HEK293T (cell line): ENCODE measurements around the gene NDUFB5.

Experiments used
- CTCF ChIA-PET: fragments of 350-600 bp; formaldehyde crosslinking; extraction: SDS; loops from one replicate; lab custom pipeline; 2021; ENCODE audit warnings: antibody characterized with exemption, inconsistent platforms; lab: Yijun Ruan, JAX
- POLR2A ChIA-PET: fragments of 350-600 bp; formaldehyde crosslinking; extraction: SDS; loops from one replicate; lab custom pipeline; 2020; ENCODE audit warnings: antibody characterized with exemption, inconsistent platforms; lab: Yijun Ruan, JAX
- DNase-seq: peaks from one replicate; pipeline ENCODE4 v3.0.0; 2012; ENCODE audit warnings: mixed read lengths; ENCODE audit errors: extremely low spot score
- ARNT ChIP-seq: fragments of 450-650 bp; IDR thresholded peaks from 2 replicates; pipeline ENCODE4 v1.6.1; 2017; ENCODE audit warnings: mild to moderate bottlenecking
- BHLHE40 ChIP-seq: fragments of 450-650 bp; IDR thresholded peaks from 2 replicates; pipeline ENCODE4 v1.6.1; 2016; ENCODE audit warnings: mild to moderate bottlenecking, moderate library complexity, borderline replicate concordance
- CTBP1 ChIP-seq: fragments of 450-650 bp; IDR thresholded peaks from 2 replicates; pipeline ENCODE4 v1.6.1; 2016; ENCODE audit warnings: borderline replicate concordance
- ELF4 ChIP-seq: fragments of 450-650 bp; IDR thresholded peaks from 2 replicates; pipeline ENCODE4 v1.6.1; 2017; ENCODE audit warnings: antibody characterized with exemption
- FOXA1 ChIP-seq: fragments of 450-650 bp; IDR thresholded peaks from 2 replicates; pipeline ENCODE4 v1.6.1; 2016; ENCODE audit warnings: mild to moderate bottlenecking
- FOXK2 ChIP-seq: fragments of 450-650 bp; IDR thresholded peaks from 2 replicates; pipeline ENCODE4 v1.6.1; 2016; ENCODE audit warnings: mild to moderate bottlenecking
- FOXM1 ChIP-seq: fragments of 450-650 bp; IDR thresholded peaks from 2 replicates; pipeline ENCODE4 v1.6.1; 2017; ENCODE audit warnings: mild to moderate bottlenecking, borderline replicate concordance
- HDGF ChIP-seq: fragments of 450-650 bp; IDR thresholded peaks from 2 replicates; pipeline ENCODE4 v1.6.1; 2017; ENCODE audit warnings: antibody characterized with exemption, borderline replicate concordance
- L3MBTL2 ChIP-seq: fragments of 450-650 bp; conservative IDR thresholded peaks from 2 replicates; pipeline ENCODE4 v1.6.1; 2016; ENCODE audit warnings: mild to moderate bottlenecking
- LEF1 ChIP-seq: fragments of 450-650 bp; IDR thresholded peaks from 2 replicates; pipeline ENCODE4 v1.6.1; 2017; ENCODE audit warnings: mild to moderate bottlenecking, borderline replicate concordance
- NFRKB ChIP-seq: fragments of 450-650 bp; IDR thresholded peaks from 2 replicates; pipeline ENCODE4 v1.6.1; 2016; ENCODE audit warnings: mild to moderate bottlenecking, moderate library complexity
- PKNOX1 ChIP-seq: fragments of 450-650 bp; IDR thresholded peaks from 2 replicates; pipeline ENCODE4 v1.6.1; 2016
- SP1 ChIP-seq: fragments of 450-650 bp; IDR thresholded peaks from 2 replicates; pipeline ENCODE4 v1.6.1; 2017
- SUZ12 ChIP-seq: fragments of 450-650 bp; IDR thresholded peaks from 2 replicates; pipeline ENCODE4 v1.6.1; 2016; ENCODE audit warnings: mild to moderate bottlenecking
- TARDBP ChIP-seq: fragments of 450-650 bp; IDR thresholded peaks from 2 replicates; pipeline ENCODE4 v1.6.1; 2016
- ZNF384 ChIP-seq: fragments of 450-650 bp; IDR thresholded peaks from 2 replicates; pipeline ENCODE4 v1.6.1; 2016

Gene NDUFB5

GRCh38 chr3:179671309-179671708 lies 66.7 kb downstream of the NDUFB5 start:
- no peak for DNase-seq
- POLR2A ChIA-PET = no interaction called here
- TF ChIP-seq CTBP1 (no peak), PKNOX1 (no peak), ZNF384 (no peak), NFRKB (no peak), FOXK2 (no peak), LEF1 (no peak), ELF4 (no peak), ARNT (no peak), SP1 (no peak), TARDBP (no peak), FOXA1 (no peak), SUZ12 (no peak), HDGF (no peak), L3MBTL2 (no peak)
- CTCF ChIA-PET = no interaction called here

GRCh38 chr3:179671747-179672242 lies 67.2 kb downstream of the NDUFB5 start:
- ChIA-PET CTCF (no interaction called here), POLR2A (no interaction called here)
- TF ChIP-seq FOXK2 (no peak), ARNT (no peak), FOXM1 (no peak), LEF1 (no peak), CTBP1 (no peak), SP1 (no peak), HDGF (no peak), ZNF384 (no peak), L3MBTL2 (no peak), NFRKB (no peak), PKNOX1 (no peak), BHLHE40 (no peak), SUZ12 (no peak), ELF4 (no peak), TARDBP (no peak)
- no peak for DNase-seq

- POLR2A ChIA-PET = no interaction called here
- TF ChIP-seq FOXA1 (no peak), ARNT (no peak), BHLHE40 (no peak), PKNOX1 (no peak), ELF4 (no peak), TARDBP (no peak), FOXM1 (no peak), HDGF (no peak), SP1 (no peak), SUZ12 (no peak), LEF1 (no peak), ZNF384 (no peak), NFRKB (no peak), L3MBTL2 (no peak)
- DNase-seq = no peak
Observed at GRCh38 chr3:179672918-179673317, 68.3 kb downstream of the NDUFB5 start.

GRCh38 chr3:179673523-179673922 lies 68.9 kb downstream of the NDUFB5 start:
- DNase-seq = no peak
- TF ChIP-seq L3MBTL2 (no peak), SP1 (no peak)
- CTCF ChIA-PET = no interaction called here
- POLR2A ChIA-PET = no interaction called here

More at GRCh38 chr3:179672918-179673317, 68.3 kb downstream of the NDUFB5 start:
- CTCF ChIA-PET = no interaction called here

- ChIA-PET CTCF (no interaction called here), POLR2A (interaction anchor here (0.9 kb wide), 1 partner anchor 114 kb away, joined by 3 read pairs; the partner anchor contains the start of gene ACTL6A)
- DNase-seq = no peak
- TF ChIP-seq FOXM1 (no peak), SUZ12 (no peak), BHLHE40 (no peak), ZNF384 (no peak), ARNT (no peak), ELF4 (no peak), LEF1 (no peak), FOXK2 (no peak), CTBP1 (no peak), L3MBTL2 (no peak), NFRKB (no peak), HDGF (no peak), TARDBP (no peak)
Observed at GRCh38 chr3:179676081-179676480, 71.5 kb downstream of the NDUFB5 start.
